ENCODE results near the gene CHTOP. TPM values are rescaled to one million over a fixed set of nuclear protein-coding genes. Genes with fewer than 3 reads are reported as not detected.
A peak's percentile ranks its signal among the peaks of the same experiment; 100 is the strongest.
"Not testable (repeated sequence)": the region's sequence is repeated elsewhere in the genome, so short reads cannot be mapped to it uniquely, and the experiment has no call there.

Gene CHTOP
- total RNA-seq, 1 experiment from 2014 or later = 156 TPM

GRCh38 chr1:153663211-153663610, 29.3 kb downstream of the CHTOP start:
- Mint-ChIP-seq H3K9me3 (ENCODE audit: unreplicated experiment) (no peaks in the 10 kb centered on the region), H3K27me3 (ENCODE audit: insufficient read depth, unreplicated experiment) (no peaks in the 10 kb centered on the region), H3K4me3 (ENCODE audit: unreplicated experiment) (no peak overlapping the region), H3K27ac (ENCODE audit: low read depth, unreplicated experiment) (no peak overlapping the region), H3K4me1 (ENCODE audit: insufficient read depth, unreplicated experiment) (peaks cover 7% of the 10 kb centered on the region), H3K36me3 (ENCODE audit: insufficient read depth, unreplicated experiment) (no peaks in the 10 kb centered on the region)
- no peak for TF ChIP-seq CTCF (IDR thresholded peaks at IDR 0.05; ENCODE audit: unreplicated experiment)
- CTCF ChIA-PET = interaction anchor here (0.5 to 1.8 kb wide), 4 partner anchors 15 to 548 kb away, joined by 3 to 9 read pairs (median 4); no protein-coding TSS in a partner anchor
- intact Hi-C loops (cut with micrococcal nuclease) = no loop called here
- DNase-seq (ENCODE audit: unreplicated experiment) = peak; percentile 59
- BruUV-seq (replicated peaks) = no TSS peak
- POLR2A ChIA-PET = interaction anchor here (1.1 to 3.1 kb wide), 2 partner anchors 10 to 146 kb away, joined by 3 to 9 read pairs; no protein-coding TSS in a partner anchor

GRCh38 chr1:153667439-153667838, 33.6 kb downstream of the CHTOP start:
- no peaks in the 10 kb centered on the region for H3K36me3 Mint-ChIP-seq (ENCODE audit: insufficient read depth, unreplicated experiment)
- intact Hi-C loops (cut with micrococcal nuclease) = no loop called here
- no peaks in the 10 kb centered on the region for H3K9me3 Mint-ChIP-seq (ENCODE audit: unreplicated experiment)
- no peaks in the 10 kb centered on the region for H3K27me3 Mint-ChIP-seq (ENCODE audit: insufficient read depth, unreplicated experiment)
- ChIA-PET POLR2A (interaction anchor here (0.7 to 8.0 kb wide), 8 partner anchors 7 to 308 kb away, joined by 3 to 80 read pairs (median 3); partner anchors contain the start of genes CHTOP, S100A14, S100A16 and SLC39A1), CTCF (interaction anchor here (0.6 to 3.5 kb wide), 7 partner anchors 9 to 94 kb away, joined by 3 to 15 read pairs (median 4); partner anchors contain the start of genes NPR1 and S100A13)
- peaks cover 5% of the 10 kb centered on the region for H3K4me1 Mint-ChIP-seq (ENCODE audit: insufficient read depth, unreplicated experiment)
- no peak overlapping the region for H3K4me3 Mint-ChIP-seq (ENCODE audit: unreplicated experiment)
- no peak for TF ChIP-seq CTCF (IDR thresholded peaks at IDR 0.05; ENCODE audit: unreplicated experiment)
- no peak for DNase-seq (ENCODE audit: unreplicated experiment)
- no peak overlapping the region for H3K27ac Mint-ChIP-seq (ENCODE audit: low read depth, unreplicated experiment)
- BruUV-seq (replicated peaks) = no TSS peak

- H3K27ac Mint-ChIP-seq (ENCODE audit: low read depth, unreplicated experiment); H3K9me3 Mint-ChIP-seq (ENCODE audit: unreplicated experiment); DNase-seq (ENCODE audit: unreplicated experiment); H3K4me1 Mint-ChIP-seq (ENCODE audit: insufficient read depth, unreplicated experiment); BruUV-seq (replicated peaks); H3K27me3 Mint-ChIP-seq (ENCODE audit: insufficient read depth, unreplicated experiment); H3K36me3 Mint-ChIP-seq (ENCODE audit: insufficient read depth, unreplicated experiment); intact Hi-C loops (cut with micrococcal nuclease): not testable (repeated sequence)
- CTCF ChIA-PET = interaction anchor here (0.5 to 14.1 kb wide), 5 partner anchors 9 to 265 kb away, joined by 3 to 273 read pairs (median 13); partner anchors contain the start of gene NPR1
- H3K4me3 Mint-ChIP-seq (ENCODE audit: unreplicated experiment) = peak overlapping the region; percentile 54
- POLR2A ChIA-PET = interaction anchor here (0.6 to 8.0 kb wide), 9 partner anchors 8 to 353 kb away, joined by 3 to 80 read pairs (median 11); partner anchors contain the start of genes CHTOP, S100A14, S100A16 and SLC27A3
Measured at GRCh38 chr1:153668672-153669071, 34.8 kb downstream of the CHTOP start.

- no peak for TF ChIP-seq CTCF (IDR thresholded peaks at IDR 0.05; ENCODE audit: unreplicated experiment)
- Mint-ChIP-seq H3K4me1 (ENCODE audit: insufficient read depth, unreplicated experiment) (peaks cover 5% of the 10 kb centered on the region), H3K4me3 (ENCODE audit: unreplicated experiment) (no peak overlapping the region), H3K27ac (ENCODE audit: low read depth, unreplicated experiment) (no peak overlapping the region), H3K36me3 (ENCODE audit: insufficient read depth, unreplicated experiment) (no peaks in the 10 kb centered on the region), H3K27me3 (ENCODE audit: insufficient read depth, unreplicated experiment) (no peaks in the 10 kb centered on the region), H3K9me3 (ENCODE audit: unreplicated experiment) (no peaks in the 10 kb centered on the region)
- no TSS peak for BruUV-seq (replicated peaks)
- CTCF ChIA-PET = interaction anchor here (0.5 to 14.1 kb wide), 6 partner anchors 8 to 160 kb away, joined by 3 to 273 read pairs (median 10); partner anchors contain the start of gene NPR1
- no peak for DNase-seq (ENCODE audit: unreplicated experiment)
- intact Hi-C loops (cut with micrococcal nuclease) = loop anchor here (2.0 to 5.0 kb wide), 3 partner anchors 43 to 137 kb away; partner anchors contain the start of genes INTS3 and S100A13
- POLR2A ChIA-PET = interaction anchor here (1.0 to 8.0 kb wide), 11 partner anchors 9 to 317 kb away, joined by 3 to 80 read pairs (median 15); partner anchors contain the start of genes CHTOP, RAB13, S100A14 and S100A16
Measured at GRCh38 chr1:153669606-153670005, 35.7 kb downstream of the CHTOP start.

Measured in MCF 10A (cell line).